SU-DHL-6 (cell line): ENCODE measurements around the gene ZFTA.

Source experiments
- EZH2phosphoT487 ChIP-seq: fragments of 200-600 bp; sonication (generic), shearing (Covaris generic); conservative IDR thresholded peaks from 2 replicates; pipeline ENCODE4 v1.6.1; 2018; ENCODE audit warnings: mild to moderate bottlenecking, antibody characterized with exemption, low read length, moderate library complexity, mixed read lengths
- TF ChIP-seq, protein P1 (sequence below): fragments of 200-600 bp; sonication (generic); IDR thresholded peaks from one replicate; pipeline ENCODE4 v1.5.1; 2017; ENCODE audit warnings: antibody characterized with exemption, mild to moderate bottlenecking, low read length, moderate library complexity; ENCODE audit not compliant: insufficient read depth, poor library complexity, severe bottlenecking

DNA sequence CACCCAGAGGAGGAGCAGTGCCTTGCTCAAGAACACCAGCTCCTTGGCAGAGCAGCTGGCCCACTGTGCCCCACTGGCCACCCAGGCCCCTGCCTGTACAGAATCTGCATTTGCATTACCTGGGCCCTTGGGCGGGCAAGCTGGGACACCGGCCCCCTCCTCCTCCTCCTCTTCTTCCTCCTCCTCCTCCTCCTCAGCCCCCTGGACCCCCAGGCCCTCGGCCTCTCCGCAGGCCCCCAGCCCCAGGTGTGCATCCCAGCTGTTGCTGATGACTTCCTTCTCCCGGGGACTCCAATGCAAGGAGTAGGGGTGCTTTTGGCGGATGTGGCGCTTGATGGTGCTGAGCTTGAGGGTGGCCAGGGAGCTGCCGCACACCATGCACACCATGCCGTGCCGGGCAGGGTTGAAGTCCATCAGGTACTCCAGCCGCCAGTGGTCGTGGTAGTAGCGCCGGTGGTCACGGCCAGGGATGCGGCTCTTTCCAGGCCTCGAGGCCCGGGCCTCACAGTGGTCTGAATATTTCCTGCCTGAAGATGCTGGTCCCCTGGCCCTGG lies 2.8 kb downstream of the ZFTA start:
- TF ChIP-seq, protein P1, sequence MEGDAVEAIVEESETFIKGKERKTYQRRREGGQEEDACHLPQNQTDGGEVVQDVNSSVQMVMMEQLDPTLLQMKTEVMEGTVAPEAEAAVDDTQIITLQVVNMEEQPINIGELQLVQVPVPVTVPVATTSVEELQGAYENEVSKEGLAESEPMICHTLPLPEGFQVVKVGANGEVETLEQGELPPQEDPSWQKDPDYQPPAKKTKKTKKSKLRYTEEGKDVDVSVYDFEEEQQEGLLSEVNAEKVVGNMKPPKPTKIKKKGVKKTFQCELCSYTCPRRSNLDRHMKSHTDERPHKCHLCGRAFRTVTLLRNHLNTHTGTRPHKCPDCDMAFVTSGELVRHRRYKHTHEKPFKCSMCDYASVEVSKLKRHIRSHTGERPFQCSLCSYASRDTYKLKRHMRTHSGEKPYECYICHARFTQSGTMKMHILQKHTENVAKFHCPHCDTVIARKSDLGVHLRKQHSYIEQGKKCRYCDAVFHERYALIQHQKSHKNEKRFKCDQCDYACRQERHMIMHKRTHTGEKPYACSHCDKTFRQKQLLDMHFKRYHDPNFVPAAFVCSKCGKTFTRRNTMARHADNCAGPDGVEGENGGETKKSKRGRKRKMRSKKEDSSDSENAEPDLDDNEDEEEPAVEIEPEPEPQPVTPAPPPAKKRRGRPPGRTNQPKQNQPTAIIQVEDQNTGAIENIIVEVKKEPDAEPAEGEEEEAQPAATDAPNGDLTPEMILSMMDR, result no peak
- no peak for TF ChIP-seq EZH2phosphoT487
